Measurements from ENCODE around the gene ARHGAP19.

ARHGAP19 gene

DNA sequence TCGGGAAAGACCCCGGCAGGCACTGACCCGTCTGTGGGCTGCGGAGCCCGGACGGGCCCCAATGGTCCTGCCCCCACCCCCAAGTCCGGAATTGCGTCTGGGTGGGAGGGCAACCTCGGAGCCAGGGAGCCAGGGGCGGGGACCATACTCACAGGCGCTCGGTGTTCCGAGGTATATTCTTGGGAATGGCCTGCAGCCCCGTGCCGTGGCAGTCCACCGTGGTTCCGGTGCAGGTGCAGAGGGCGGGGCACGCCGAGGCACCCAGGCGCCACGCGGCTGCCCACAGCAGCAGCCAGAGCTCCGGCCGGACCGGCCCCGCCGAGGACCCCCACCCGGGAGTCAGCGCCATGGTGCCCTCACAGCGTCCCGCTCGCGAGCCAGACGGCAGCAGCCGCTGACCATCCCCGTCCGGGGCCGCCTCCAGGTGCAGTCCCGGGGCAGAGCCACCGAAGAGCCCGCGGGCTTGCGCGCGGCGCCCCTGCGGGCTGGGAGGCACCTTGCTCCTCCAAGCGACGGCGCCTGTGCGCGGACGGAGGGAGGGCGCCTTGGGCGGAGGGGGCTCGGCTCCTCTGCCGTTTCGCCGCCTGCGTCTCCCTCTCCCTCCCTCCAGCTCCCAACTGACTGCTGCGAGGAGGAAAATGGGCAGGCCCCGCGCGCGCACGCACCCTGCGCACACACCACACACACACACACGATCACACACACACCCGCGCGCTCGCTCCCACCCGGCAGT lies 106.9 kb downstream of the ARHGAP19 start, which contains the start of gene SLIT1:
Gene SLIT1, minus strand, starts transcription at position 634 of the 733 bp plus-strand sequence. Its CDS starts 285 bp downstream, at position 349.
- H3K4me3 ChIP-seq (replicated peaks; ENCODE audit: low read depth, low read length), result peak within 1 kb of the TSS; percentile 15
- H3K36me3 ChIP-seq (ENCODE audit: control insufficient read depth, insufficient read depth, low read length), result no peaks in the 10 kb centered on the region
- H3K27me3 ChIP-seq (replicated peaks; ENCODE audit: control insufficient read depth, insufficient read depth, low read length), result no peaks in the 10 kb centered on the region; the same call in none of the 2 replicates
- TF ChIP-seq, protein P1, sequence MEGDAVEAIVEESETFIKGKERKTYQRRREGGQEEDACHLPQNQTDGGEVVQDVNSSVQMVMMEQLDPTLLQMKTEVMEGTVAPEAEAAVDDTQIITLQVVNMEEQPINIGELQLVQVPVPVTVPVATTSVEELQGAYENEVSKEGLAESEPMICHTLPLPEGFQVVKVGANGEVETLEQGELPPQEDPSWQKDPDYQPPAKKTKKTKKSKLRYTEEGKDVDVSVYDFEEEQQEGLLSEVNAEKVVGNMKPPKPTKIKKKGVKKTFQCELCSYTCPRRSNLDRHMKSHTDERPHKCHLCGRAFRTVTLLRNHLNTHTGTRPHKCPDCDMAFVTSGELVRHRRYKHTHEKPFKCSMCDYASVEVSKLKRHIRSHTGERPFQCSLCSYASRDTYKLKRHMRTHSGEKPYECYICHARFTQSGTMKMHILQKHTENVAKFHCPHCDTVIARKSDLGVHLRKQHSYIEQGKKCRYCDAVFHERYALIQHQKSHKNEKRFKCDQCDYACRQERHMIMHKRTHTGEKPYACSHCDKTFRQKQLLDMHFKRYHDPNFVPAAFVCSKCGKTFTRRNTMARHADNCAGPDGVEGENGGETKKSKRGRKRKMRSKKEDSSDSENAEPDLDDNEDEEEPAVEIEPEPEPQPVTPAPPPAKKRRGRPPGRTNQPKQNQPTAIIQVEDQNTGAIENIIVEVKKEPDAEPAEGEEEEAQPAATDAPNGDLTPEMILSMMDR (IDR thresholded peaks at IDR 0.05; ENCODE audit: insufficient read depth, low read length, poor library complexity, severe bottlenecking), result no peak
- peak; percentile 30 for DNase-seq (ENCODE audit: extremely low read depth, insufficient read length)

DNA sequence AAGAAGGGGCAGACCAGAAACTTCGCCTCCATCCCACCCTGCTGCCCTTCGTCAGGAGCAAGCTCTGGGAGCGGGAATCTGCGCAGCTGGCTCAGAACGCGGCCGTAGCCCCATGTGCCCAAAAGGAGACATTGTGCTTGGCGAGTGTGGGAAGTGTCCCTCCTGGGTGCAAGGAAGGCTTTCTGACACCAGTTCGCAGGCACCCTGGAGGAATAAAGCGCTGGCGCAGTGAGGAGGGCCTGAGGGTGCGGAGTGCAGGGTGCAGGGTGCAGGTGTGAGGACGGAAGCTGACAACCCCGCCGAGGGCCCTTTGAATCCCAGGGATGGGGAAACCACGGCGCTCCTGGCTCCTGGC lies 107.5 kb downstream of the ARHGAP19 start:
- DNase-seq (ENCODE audit: extremely low read depth, insufficient read length), result no peak
- no peaks in the 10 kb centered on the region; the same call in none of the 2 replicates for H3K27me3 ChIP-seq (replicated peaks; ENCODE audit: control insufficient read depth, insufficient read depth, low read length)
- no peaks in the 10 kb centered on the region for H3K36me3 ChIP-seq (ENCODE audit: control insufficient read depth, insufficient read depth, low read length)
- H3K4me3 ChIP-seq (replicated peaks; ENCODE audit: low read depth, low read length), result no peak overlapping the region
- TF ChIP-seq, protein P1 (IDR thresholded peaks at IDR 0.05; ENCODE audit: insufficient read depth, low read length, poor library complexity, severe bottlenecking), result no peak

DNA sequence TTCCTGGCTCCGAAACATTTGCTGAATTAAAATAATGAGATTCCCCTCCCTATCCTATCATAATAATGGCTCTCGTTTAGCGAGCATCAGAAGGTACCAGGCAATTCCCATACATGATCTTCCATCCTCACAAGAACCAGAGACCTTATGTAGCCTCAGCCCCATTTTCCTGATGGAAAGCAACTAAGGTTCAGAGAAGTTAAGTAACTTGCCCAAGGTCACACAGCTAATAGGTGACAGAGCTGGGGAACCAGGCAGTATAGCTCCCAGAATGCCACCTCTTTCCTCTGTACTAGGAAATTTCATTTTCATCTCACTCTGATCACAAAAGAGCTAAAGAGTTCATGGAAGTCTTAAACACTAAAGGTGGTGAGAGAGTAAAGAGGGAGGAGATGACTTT lies 109.1 kb downstream of the ARHGAP19 start:
- TF ChIP-seq, protein P1 (IDR thresholded peaks at IDR 0.05; ENCODE audit: insufficient read depth, low read length, poor library complexity, severe bottlenecking), result no peak
- Histone ChIP-seq H3K4me3 (replicated peaks; ENCODE audit: low read depth, low read length) (no peak overlapping the region), H3K36me3 (ENCODE audit: control insufficient read depth, insufficient read depth, low read length) (no peaks in the 10 kb centered on the region), H3K27me3 (replicated peaks; ENCODE audit: control insufficient read depth, insufficient read depth, low read length) (no peaks in the 10 kb centered on the region; the same call in none of the 2 replicates)
- DNase-seq (ENCODE audit: extremely low read depth, insufficient read length), result no peak

DNA sequence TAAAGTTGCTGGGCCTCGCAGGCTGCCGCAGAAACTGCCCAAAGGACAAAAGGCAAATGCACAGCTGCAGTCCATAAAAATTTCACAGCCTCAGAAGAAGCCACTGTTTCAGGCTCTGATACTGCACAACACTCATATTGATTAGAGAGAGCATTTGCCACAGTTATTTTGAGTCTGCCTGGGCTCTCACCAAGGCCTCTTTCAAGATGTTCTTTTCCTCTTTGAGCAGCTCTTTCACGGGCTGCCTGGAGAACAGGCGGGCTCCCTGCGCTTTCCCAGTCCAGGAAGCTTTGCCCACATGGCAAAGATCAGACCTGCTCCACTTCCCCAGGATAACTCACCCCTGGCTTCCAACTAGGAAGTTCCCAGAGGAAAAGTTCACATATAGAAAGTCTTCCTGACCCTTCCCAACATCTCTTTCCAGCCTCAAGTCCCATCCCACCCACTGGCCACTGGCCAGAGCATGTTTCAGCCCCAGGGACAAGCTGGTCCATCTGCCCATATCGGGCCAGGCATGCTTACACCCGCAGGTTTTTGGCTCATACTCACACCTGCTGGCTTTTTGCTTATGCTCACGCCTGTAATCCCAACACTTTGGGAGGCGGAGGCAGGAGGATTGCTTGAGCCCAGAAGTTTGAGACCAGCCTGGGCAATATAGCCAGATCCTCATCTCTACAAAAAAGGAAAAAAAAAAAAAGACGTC lies 110.0 kb downstream of the ARHGAP19 start:
- no peak for DNase-seq (ENCODE audit: extremely low read depth, insufficient read length)
- TF ChIP-seq, protein P1 (IDR thresholded peaks at IDR 0.05; ENCODE audit: insufficient read depth, low read length, poor library complexity, severe bottlenecking), result no peak
- Histone ChIP-seq H3K27me3 (replicated peaks; ENCODE audit: control insufficient read depth, insufficient read depth, low read length) (no peaks in the 10 kb centered on the region; the same call in none of the 2 replicates), H3K4me3 (replicated peaks; ENCODE audit: low read depth, low read length) (no peak overlapping the region), H3K36me3 (ENCODE audit: control insufficient read depth, insufficient read depth, low read length) (no peaks in the 10 kb centered on the region)

DNA sequence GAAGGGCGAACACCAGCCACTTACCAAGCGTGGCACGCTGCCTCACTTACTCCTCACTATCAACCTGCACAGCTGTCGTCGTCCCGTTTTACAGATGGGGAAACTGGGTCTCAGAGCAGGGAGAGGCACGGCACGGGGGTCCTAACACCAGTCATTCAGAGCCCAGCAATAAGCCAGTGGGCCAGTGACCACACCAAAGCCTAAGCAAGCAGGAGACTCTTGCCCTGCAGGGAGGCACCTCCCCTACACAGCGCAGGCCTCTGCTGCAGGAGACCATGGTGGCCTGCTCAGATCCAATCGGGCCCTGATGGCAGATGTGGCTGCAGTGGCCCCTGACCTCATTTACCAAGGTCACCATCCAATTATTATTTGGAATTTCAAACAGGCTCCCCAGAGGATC lies 111.5 kb downstream of the ARHGAP19 start:
- DNase-seq (ENCODE audit: extremely low read depth, insufficient read length), result no peak
- H3K4me3 ChIP-seq (replicated peaks; ENCODE audit: low read depth, low read length), result no peak overlapping the region
- H3K27me3 ChIP-seq (replicated peaks; ENCODE audit: control insufficient read depth, insufficient read depth, low read length), result no peaks in the 10 kb centered on the region; the same call in none of the 2 replicates
- TF ChIP-seq, protein P1 (IDR thresholded peaks at IDR 0.05; ENCODE audit: insufficient read depth, low read length, poor library complexity, severe bottlenecking), result no peak
- no peaks in the 10 kb centered on the region for H3K36me3 ChIP-seq (ENCODE audit: control insufficient read depth, insufficient read depth, low read length)
